ENCODE results near the gene KCND3. TPM values are rescaled to one million over a fixed set of nuclear protein-coding genes. Genes with fewer than 3 reads are reported as not detected.

Gene KCND3
- total and polyA plus RNA-seq, 12 donors, result 0.39 to 6.7 (median 3.1) TPM

DNA sequence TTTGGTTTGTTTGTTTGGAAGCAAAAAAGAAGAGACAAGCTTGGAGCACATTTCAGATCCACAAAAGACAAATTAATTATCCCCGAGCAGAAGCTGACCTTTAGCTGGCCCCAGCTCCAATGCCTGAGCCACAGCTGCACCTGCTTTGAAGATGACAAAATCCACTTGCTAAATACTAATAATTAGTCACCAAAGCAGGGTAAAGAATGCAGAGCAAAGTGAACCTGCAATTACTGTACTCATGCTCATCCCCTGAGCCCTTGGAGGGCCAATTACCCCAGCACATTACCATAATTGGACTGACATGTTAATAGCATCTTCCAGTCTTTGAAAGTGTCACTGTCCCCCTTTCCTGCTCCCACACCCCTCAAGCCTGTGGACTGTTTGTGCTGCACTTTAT, 38.2 kb upstream of the KCND3 start:
- no peak overlapping the region for H3K27ac ChIP-seq
- TF ChIP-seq CTCF (IDR thresholded peaks at IDR 0.05), result no peak
- no peak for TF ChIP-seq POLR2A (IDR thresholded peaks at IDR 0.05)
- no peaks in the 10 kb centered on the region for H3K27me3 ChIP-seq
- no peaks in the 10 kb centered on the region for H3K9me3 ChIP-seq (replicated peaks in 1 of 3)
- H3K4me3 ChIP-seq, result no peak overlapping the region
- intact Hi-C loops (cut with DNase I), result no loop called here
- 29 to 55% (median 35%) methylated on average over 1 of the region's 1 CpG for WGBS, 4 donors
- H3K4me1 ChIP-seq (replicated peaks in 1 of 2), result no peaks in the 10 kb centered on the region
- no peak for DNase-seq
- no peaks in the 10 kb centered on the region for H3K36me3 ChIP-seq (replicated peaks in 1 of 2)

- no peaks in the 10 kb centered on the region for H3K4me1 ChIP-seq (replicated peaks in 1 of 2)
- WGBS, 4 donors, result 45 to 67% (median 47%) methylated on average over 1 of the region's 1 CpG
These were observed 37.0 kb upstream of the KCND3 start for GRCh38 chr1:112026501-112026900.

DNA sequence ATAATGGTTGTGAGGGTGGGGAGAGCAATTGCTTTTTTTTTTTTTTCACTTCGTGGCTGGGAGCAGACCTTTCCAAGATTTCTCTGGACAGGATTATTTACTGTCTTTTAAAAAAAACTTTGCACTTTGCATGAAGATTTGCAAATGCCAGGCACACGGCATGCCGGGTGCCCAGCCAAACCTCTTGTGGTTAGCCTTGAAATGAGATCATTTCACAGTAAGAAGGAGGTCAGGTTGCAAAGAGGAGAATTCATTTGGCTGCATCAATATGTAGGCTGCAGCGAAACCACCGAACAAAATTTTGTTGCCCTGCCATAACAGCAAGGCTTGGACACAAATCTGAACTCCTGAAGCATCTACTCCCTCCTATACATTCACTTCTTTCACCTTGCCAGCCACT, 36.5 kb upstream of the KCND3 start:
- Histone ChIP-seq H3K27ac (no peak overlapping the region), H3K36me3 (replicated peaks in 1 of 2) (no peaks in the 10 kb centered on the region), H3K4me3 (no peak overlapping the region), H3K4me1 (replicated peaks in 1 of 2) (no peaks in the 10 kb centered on the region), H3K9me3 (replicated peaks in 1 of 3) (no peaks in the 10 kb centered on the region), H3K27me3 (no peaks in the 10 kb centered on the region)
- TF ChIP-seq POLR2A (IDR thresholded peaks at IDR 0.05) (no peak), CTCF (IDR thresholded peaks at IDR 0.05) (no peak)
- WGBS, 4 donors, result 37 to 46% (median 45%) methylated on average over 5 of the region's 5 CpGs
- DNase-seq, result peak in 6 of 7 donors; percentile 33 to 54 (median 43)
- intact Hi-C loops (cut with DNase I), result no loop called here

More at GRCh38 chr1:112026501-112026900, 37.0 kb upstream of the KCND3 start:
- H3K27me3 ChIP-seq, result no peaks in the 10 kb centered on the region
- DNase-seq, result no peak
- H3K36me3 ChIP-seq (replicated peaks in 1 of 2), result no peaks in the 10 kb centered on the region
- no peak overlapping the region for H3K4me3 ChIP-seq
- intact Hi-C loops (cut with DNase I), result no loop called here
- no peak for TF ChIP-seq POLR2A (IDR thresholded peaks at IDR 0.05)
- TF ChIP-seq CTCF (IDR thresholded peaks at IDR 0.05), result no peak
- no peaks in the 10 kb centered on the region for H3K9me3 ChIP-seq (replicated peaks in 1 of 3)
- no peak overlapping the region for H3K27ac ChIP-seq

GRCh38 chr1:112021263-112021662, 31.8 kb upstream of the KCND3 start:
- H3K27ac ChIP-seq, result no peak overlapping the region
- no peak overlapping the region for H3K4me3 ChIP-seq
- no peaks in the 10 kb centered on the region for H3K36me3 ChIP-seq (replicated peaks in 1 of 2)
- no peak for DNase-seq
- intact Hi-C loops (cut with DNase I), result no loop called here
- TF ChIP-seq POLR2A (IDR thresholded peaks at IDR 0.05), result no peak
- TF ChIP-seq CTCF (IDR thresholded peaks at IDR 0.05), result no peak
- no peaks in the 10 kb centered on the region for H3K4me1 ChIP-seq (replicated peaks in 1 of 2)
- 79 to 88% (median 81%) methylated on average over 4 of the region's 4 CpGs for WGBS, 4 donors
- no peaks in the 10 kb centered on the region for H3K9me3 ChIP-seq (replicated peaks in 1 of 3)
- H3K27me3 ChIP-seq, result no peaks in the 10 kb centered on the region
